MM.1S (cell line): ENCODE results near the gene TNFRSF14.

Experiments used
- CTCF ChIP-seq: fragments of 300-600 bp; sonication (generic); IDR thresholded peaks from 2 replicates; pipeline ENCODE4 v1.5.1; 2016; ENCODE audit warnings: antibody characterized with exemption, low read length, mixed read lengths
- EZH2 ChIP-seq: fragments of 300-600 bp; sonication (generic); optimal IDR thresholded peaks from 2 replicates; pipeline ENCODE3; 2017; ENCODE audit warnings: low read depth, mild to moderate bottlenecking, antibody characterized with exemption, low read length, mixed read lengths
- EZH2phosphoT487 ChIP-seq: fragments of 300-600 bp; sonication (generic); IDR thresholded peaks from 2 replicates; pipeline ENCODE4 v1.6.1; 2018; ENCODE audit warnings: antibody characterized with exemption, low read length

- no peak for TF ChIP-seq CTCF
- TF ChIP-seq EZH2: no peak
- no peak for TF ChIP-seq EZH2phosphoT487
These were observed 27.2 kb downstream of the TNFRSF14 start for GRCh38 chr1:2583331-2583791.
